Upper lobe of right lung (tissue), 1 donor: ENCODE data around the gene SYDE1. TPM values are rescaled to one million over a fixed set of nuclear protein-coding genes. Genes with fewer than 3 reads are reported as not detected.
"Not testable (repeated sequence)": the region's sequence is repeated elsewhere in the genome, so short reads cannot be mapped to it uniquely, and the experiment has no call there.

Experiments used
- ATAC-seq: fragments of 200-7000 bp; cut with Tn5 transposase; one replicate; pipeline ENCODE4 v1.9.1; 2020; ENCODE audit warnings: mild to moderate bottlenecking, moderate library complexity
- DNase-seq: peaks from one replicate; pipeline ENCODE4 v3.0.0-alpha.2; 2020
- H3K27ac ChIP-seq: fragments of 200-600 bp; one replicate; pipeline ENCODE4 v1.8.0; 2022
- H3K27me3 ChIP-seq: fragments of 200-600 bp; one replicate; pipeline ENCODE4 v1.8.0; 2022; ENCODE audit warnings: mild to moderate bottlenecking
- H3K36me3 ChIP-seq: fragments of 200-600 bp; one replicate; pipeline ENCODE4 v1.8.0; 2022
- H3K4me1 ChIP-seq: fragments of 200-600 bp; one replicate; pipeline ENCODE4 v1.8.0; 2022
- H3K4me3 ChIP-seq: fragments of 200-600 bp; one replicate; pipeline ENCODE4 v1.8.0; 2022; ENCODE audit warnings: mild to moderate bottlenecking
- H3K9me3 ChIP-seq: fragments of 200-600 bp; one replicate; pipeline ENCODE4 v1.8.0; 2022
- CTCF ChIP-seq: fragments of 200-600 bp; IDR thresholded peaks from one replicate; pipeline ENCODE4 v1.8.0; 2022; ENCODE audit warnings: antibody characterized with exemption
- intact Hi-C: fragments of 100-400 bp; cut with DNase I; formaldehyde crosslinking; loops from one replicate; pipeline ENCODE4 v1.11.0; 2022
- long read RNA-seq: library from polyadenylated mRNA; unstranded; transcript quantifications from one replicate; pipeline ENCODE4 v2.0.0, GENCODE V29; 2021
- total RNA-seq: library from RNA; stranded (reverse); fragmentation: NEBNext Ultra II Directional; extraction: Animal tissue kit (Norgen Biotek cat#: 25700); gene quantifications from one replicate; pipeline ENCODE4 v1.2.1, GENCODE V29; 2021
- donor health status: DM: no; HTN: yes; CAD: no; lungs with severe emphysema.

Gene SYDE1, protein sequence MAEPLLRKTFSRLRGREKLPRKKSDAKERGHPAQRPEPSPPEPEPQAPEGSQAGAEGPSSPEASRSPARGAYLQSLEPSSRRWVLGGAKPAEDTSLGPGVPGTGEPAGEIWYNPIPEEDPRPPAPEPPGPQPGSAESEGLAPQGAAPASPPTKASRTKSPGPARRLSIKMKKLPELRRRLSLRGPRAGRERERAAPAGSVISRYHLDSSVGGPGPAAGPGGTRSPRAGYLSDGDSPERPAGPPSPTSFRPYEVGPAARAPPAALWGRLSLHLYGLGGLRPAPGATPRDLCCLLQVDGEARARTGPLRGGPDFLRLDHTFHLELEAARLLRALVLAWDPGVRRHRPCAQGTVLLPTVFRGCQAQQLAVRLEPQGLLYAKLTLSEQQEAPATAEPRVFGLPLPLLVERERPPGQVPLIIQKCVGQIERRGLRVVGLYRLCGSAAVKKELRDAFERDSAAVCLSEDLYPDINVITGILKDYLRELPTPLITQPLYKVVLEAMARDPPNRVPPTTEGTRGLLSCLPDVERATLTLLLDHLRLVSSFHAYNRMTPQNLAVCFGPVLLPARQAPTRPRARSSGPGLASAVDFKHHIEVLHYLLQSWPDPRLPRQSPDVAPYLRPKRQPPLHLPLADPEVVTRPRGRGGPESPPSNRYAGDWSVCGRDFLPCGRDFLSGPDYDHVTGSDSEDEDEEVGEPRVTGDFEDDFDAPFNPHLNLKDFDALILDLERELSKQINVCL
- total RNA-seq, result 25.8 TPM
- long read RNA-seq, transcript SYDE1-201 (8 exons, 3,264 nt), result major isoform, 11 of 28 reads
- long read RNA-seq, partial matches to known transcripts, result 13 of 28 reads
- long read RNA-seq, other reads (novel, unspliced or antisense), result 2 of 28 reads

- intact Hi-C loops, result no loop called here
- peaks cover 4% of the 10 kb centered on the region for H3K4me1 ChIP-seq
- DNase-seq (no peak), ATAC-seq (peak; percentile 68)
- peak within 1 kb of the TSS; percentile 66 for H3K4me3 ChIP-seq
- no peaks in the 10 kb centered on the region for H3K27me3 ChIP-seq
- no peak for TF ChIP-seq CTCF
- no peaks in the 10 kb centered on the region for H3K9me3 ChIP-seq
- peak within 1 kb of the TSS; percentile 85 for H3K27ac ChIP-seq
- H3K36me3 ChIP-seq, result peaks cover 12% of the 10 kb centered on the region
Observed at GRCh38 chr19:15107061-15108010, at the start of gene SYDE1. Gene SYDE1, plus strand, starts transcription at chr19:15107401. Its CDS starts 33 bp downstream, at chr19:15107434.

DNA sequence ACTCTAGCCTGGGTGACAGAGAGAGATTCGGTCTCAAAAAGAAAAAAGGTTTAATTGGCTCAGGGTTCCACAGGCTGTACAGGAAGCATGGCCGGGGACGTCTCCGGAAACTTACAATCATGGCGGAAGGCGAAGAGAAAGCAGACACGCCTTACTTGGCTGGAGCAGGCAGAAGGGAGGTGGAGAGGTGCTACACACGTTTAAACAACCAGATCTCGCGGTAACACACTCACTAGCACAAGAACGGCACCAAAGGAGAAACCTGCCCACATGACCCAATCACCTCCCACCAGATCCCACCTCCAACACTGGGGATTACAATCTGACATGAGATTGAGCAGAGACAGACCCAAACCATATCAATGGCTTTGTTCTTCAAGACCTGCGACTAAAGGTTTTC, 45.2 kb upstream of the SYDE1 start:
- no peaks in the 10 kb centered on the region for H3K36me3 ChIP-seq
- no peaks in the 10 kb centered on the region for H3K4me1 ChIP-seq
- TF ChIP-seq CTCF, result no peak
- intact Hi-C loops, result no loop called here
- DNase-seq, result no peak
- no peak overlapping the region for H3K27ac ChIP-seq
- peaks cover 5% of the 10 kb centered on the region for H3K27me3 ChIP-seq
- ATAC-seq, result no peak
- no peaks in the 10 kb centered on the region for H3K9me3 ChIP-seq
- H3K4me3 ChIP-seq, result no peak overlapping the region

DNA sequence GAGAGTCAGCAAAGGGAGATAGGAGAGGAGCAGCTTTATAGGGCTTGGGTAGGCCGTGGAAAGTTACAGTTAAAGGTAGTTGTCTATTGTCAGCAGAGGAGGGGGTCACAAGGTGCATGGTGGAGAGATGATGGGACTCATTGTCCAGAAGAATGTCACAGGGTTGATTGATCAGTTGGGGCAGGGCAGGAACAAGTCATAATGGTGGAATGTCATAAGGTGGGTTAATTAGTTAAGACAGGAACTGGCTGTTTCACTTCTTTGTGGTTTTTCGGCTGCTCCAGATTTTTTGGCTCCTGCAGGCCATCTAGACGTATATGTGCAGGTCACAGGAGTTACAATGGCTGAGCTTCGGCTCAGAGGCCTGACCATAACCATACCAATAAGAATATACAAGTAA, 36.8 kb upstream of the SYDE1 start:
- DNase-seq, H3K9me3 ChIP-seq, H3K4me1 ChIP-seq, H3K36me3 ChIP-seq, H3K27me3 ChIP-seq, intact Hi-C loops, H3K4me3 ChIP-seq, ATAC-seq, H3K27ac ChIP-seq: not testable (repeated sequence)

DNA sequence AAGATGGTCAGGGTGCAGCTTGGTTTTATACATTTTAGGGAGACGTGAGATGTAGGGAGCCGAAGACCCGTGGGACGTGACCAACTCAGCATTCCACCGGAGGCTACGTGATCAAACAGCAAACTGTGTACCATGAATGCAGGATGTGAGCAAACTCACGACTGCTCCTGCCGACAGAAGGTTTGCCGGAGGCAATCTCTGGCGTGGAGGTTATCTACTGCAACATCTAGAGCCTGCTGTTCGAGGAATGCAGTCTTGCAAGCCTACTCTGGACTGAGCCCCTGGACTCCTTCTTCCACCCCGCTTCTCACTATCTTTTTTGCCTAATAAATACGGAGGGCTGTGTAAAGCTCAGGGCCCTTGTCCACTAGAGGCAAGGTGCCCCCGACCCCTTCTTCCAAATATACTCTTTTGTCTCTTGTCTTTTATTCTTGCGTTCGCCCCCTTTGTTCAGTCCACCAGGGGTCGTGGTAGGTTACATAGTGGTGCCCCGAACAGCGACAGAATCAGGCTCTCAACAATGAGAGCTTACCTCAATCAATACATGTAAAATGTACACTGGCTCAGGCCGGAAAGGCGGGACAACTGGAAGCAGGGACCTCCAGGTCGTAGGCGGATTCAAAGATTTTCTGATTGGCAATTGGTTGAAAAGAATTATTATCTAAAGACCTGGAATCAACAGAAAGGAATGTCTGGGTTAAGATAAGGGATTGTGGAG, 34.1 kb upstream of the SYDE1 start:
- H3K4me3 ChIP-seq, result no peak overlapping the region
- no peak overlapping the region for H3K27ac ChIP-seq
- no peak for ATAC-seq
- H3K27me3 ChIP-seq, result peaks cover 3% of the 10 kb centered on the region
- no peaks in the 10 kb centered on the region for H3K9me3 ChIP-seq
- no peak for TF ChIP-seq CTCF
- no peak for DNase-seq
- H3K36me3 ChIP-seq, result no peaks in the 10 kb centered on the region
- H3K4me1 ChIP-seq, result no peaks in the 10 kb centered on the region
- intact Hi-C loops, result no loop called here

DNA sequence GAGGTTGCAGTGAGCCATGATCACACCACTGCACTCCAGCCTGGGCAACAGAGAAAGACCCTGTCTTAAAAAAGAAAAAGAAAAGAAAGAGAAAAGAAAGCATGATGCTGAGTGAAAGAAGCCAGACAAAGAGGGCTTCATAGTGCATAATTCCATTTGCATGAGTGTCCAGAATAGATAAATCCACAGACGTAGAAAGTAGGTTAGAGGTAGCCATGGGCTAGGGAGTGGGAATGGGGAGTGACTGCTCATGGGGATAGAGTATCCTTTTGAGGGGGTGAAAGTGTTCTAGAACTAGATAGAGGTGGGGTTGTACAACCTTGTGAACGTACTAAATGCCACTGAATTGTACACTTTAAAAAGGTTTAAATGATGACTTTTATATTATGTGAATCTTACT, 32.8 kb upstream of the SYDE1 start:
- H3K4me3 ChIP-seq, result no peak overlapping the region
- intact Hi-C loops, result no loop called here

More for the DNA sequence above, 32.8 kb upstream of the SYDE1 start:
- Histone ChIP-seq H3K27me3 (peaks cover 6% of the 10 kb centered on the region), H3K27ac (no peak overlapping the region), H3K4me1 (no peaks in the 10 kb centered on the region), H3K9me3 (no peaks in the 10 kb centered on the region), H3K36me3 (no peaks in the 10 kb centered on the region)
- TF ChIP-seq CTCF, result no peak
- no peak for ATAC-seq
- DNase-seq, result no peak
